GM11168 (cell line): ENCODE measurements around the gene DNAJC10.

Experiments
- in situ Hi-C: fragments of 300-500 bp; cut with MboI; formaldehyde crosslinking; loops from one replicate; pipeline ENCODE4 v1.12.0; 2022; ENCODE audit warnings: low sequenced_read_pairs; ENCODE audit not compliant: unreplicated experiment

DNAJC10 gene

GRCh38 chr2:182826496-182826895 is 110.4 kb downstream of the DNAJC10 start:
- in situ Hi-C loops, result no loop called here

GRCh38 chr2:182827182-182827879 is 111.3 kb downstream of the DNAJC10 start:
- in situ Hi-C loops, result no loop called here

- in situ Hi-C loops, result no loop called here
Measured at GRCh38 chr2:182831101-182831500, 115.0 kb downstream of the DNAJC10 start.

- in situ Hi-C loops, result no loop called here
Measured at GRCh38 chr2:182831921-182832320, 115.9 kb downstream of the DNAJC10 start.

- in situ Hi-C loops, result no loop called here
Measured at GRCh38 chr2:182833084-182833854, 117.2 kb downstream of the DNAJC10 start.

GRCh38 chr2:182834293-182834692 is 118.2 kb downstream of the DNAJC10 start:
- in situ Hi-C loops, result no loop called here

GRCh38 chr2:182836451-182836850 is 120.4 kb downstream of the DNAJC10 start:
- in situ Hi-C loops, result no loop called here
